HepG2 (cell line): ENCODE results near the gene DRAP1. TPM values are rescaled to one million over a fixed set of nuclear protein-coding genes. Genes with fewer than 3 reads are reported as not detected.

Experiments
- CAMTA2 ChIP-seq: sonication (generic); formaldehyde crosslinking; IDR thresholded peaks from 2 replicates; pipeline ENCODE4 v1.4.0; 2020; ENCODE audit warnings: mild to moderate bottlenecking, missing genetic modification reagents, borderline replicate concordance
- CREM ChIP-seq, 2 experiments: sonication (generic) in 1 of 2; formaldehyde crosslinking in 1 of 2; IDR thresholded peaks; 2 replicates each; pipeline versions ENCODE4 v1.4.0 to v1.6.1; 2016 to 2020; ENCODE audit warnings: antibody characterized with exemption in 1 of 2, mild to moderate bottlenecking in 1 of 2, missing genetic modification reagents in 1 of 2
- HMG20A ChIP-seq: IDR thresholded peaks from 2 replicates; pipeline ENCODE4 v1.6.1; 2016; ENCODE audit warnings: borderline replicate concordance
- MXD3 ChIP-seq: IDR thresholded peaks from 2 replicates; pipeline ENCODE4 v1.6.1; 2016; ENCODE audit warnings: mild to moderate bottlenecking, missing biosample characterization, missing genetic modification reagents
- PITX1 ChIP-seq: sonication (generic); formaldehyde crosslinking; IDR thresholded peaks from 2 replicates; pipeline ENCODE4 v1.5.1; 2020; ENCODE audit warnings: mild to moderate bottlenecking, missing genetic modification reagents
- ZFP62 ChIP-seq: sonication (generic); formaldehyde crosslinking; IDR thresholded peaks from 2 replicates; pipeline ENCODE4 v1.4.0; 2020; ENCODE audit warnings: missing genetic modification reagents
- ZNF235 ChIP-seq: sonication (generic); formaldehyde crosslinking; IDR thresholded peaks from 2 replicates; pipeline ENCODE4 v1.8.1; 2023; ENCODE audit warnings: mild to moderate bottlenecking, missing genetic modification reagents, borderline replicate concordance
- ZNF766 ChIP-seq: sonication (generic); formaldehyde crosslinking; IDR thresholded peaks from 2 replicates; pipeline ENCODE4 v1.5.0; 2020; ENCODE audit warnings: missing genetic modification reagents, borderline replicate concordance
- ZNF776 ChIP-seq: sonication (generic); formaldehyde crosslinking; IDR thresholded peaks from 2 replicates; pipeline ENCODE4 v1.4.0; 2020; ENCODE audit warnings: mild to moderate bottlenecking, missing genetic modification reagents
- ZNF781 ChIP-seq: sonication (generic); formaldehyde crosslinking; IDR thresholded peaks from 2 replicates; pipeline ENCODE4 v1.5.1; 2020; ENCODE audit warnings: borderline replicate concordance, mild to moderate bottlenecking, missing genetic modification reagents; ENCODE audit errors: not compliant biosample characterization
- ZNF891 ChIP-seq: sonication (generic); formaldehyde crosslinking; IDR thresholded peaks from 2 replicates; pipeline ENCODE4 v1.5.0; 2020; ENCODE audit warnings: mild to moderate bottlenecking, missing genetic modification reagents
- polyA plus RNA-seq, 8 experiments: library from polyadenylated mRNA; depleted of rRNA in 3 of 8; stranded (reverse) in 7 of 8; unstranded in 1 of 8; fragments of >200 nt; fragmentation: Illumina TruSeq in 4 of 8; extraction: Trizol in 4 of 8; gene quantifications; 2 replicates each; pipeline versions ENCODE4 v1.2.1 to v1.2.3, GENCODE V29; 2011 to 2016; ENCODE audit warnings: low read depth in 4 of 8, missing spikeins in 1 of 8, mixed read lengths in 1 of 8; ENCODE audit not compliant: insufficient read depth in 1 of 8
- total RNA-seq, 5 experiments: library from RNA; depleted of rRNA; stranded (reverse); fragments of >200 nt; fragmentation: Illumina TruSeq; extraction: Trizol; gene quantifications; 2 replicates each; pipeline ENCODE4 v1.2.3, GENCODE V29; 2016; ENCODE audit warnings: low read depth in 1 of 5
- TF ChIP-seq, protein P1 (sequence below): sonication (generic); formaldehyde crosslinking; conservative IDR thresholded peaks from 2 replicates; pipeline ENCODE4 v1.4.0; 2020; ENCODE audit warnings: missing genetic modification reagents
- TF ChIP-seq, protein P2 (sequence below), 2 experiments: fragments of 450-650 bp in 1 of 2; sonication (generic) in 1 of 2; formaldehyde crosslinking in 1 of 2; IDR thresholded peaks; 2 replicates each; pipeline versions ENCODE4 v1.6.1 to v1.8.0; 2016 to 2022; ENCODE audit warnings: antibody characterized with exemption in 1 of 2, mild to moderate bottlenecking in 1 of 2, missing genetic modification reagents in 1 of 2
- TF ChIP-seq, protein P3 (sequence below): sonication (generic); formaldehyde crosslinking; IDR thresholded peaks from 2 replicates; pipeline ENCODE4 v1.5.0; 2020; ENCODE audit warnings: mild to moderate bottlenecking, missing genetic modification reagents

Gene DRAP1
- total and polyA plus RNA-seq, 2 of the 13 experiments (the other 11 are each of a cell fraction or from before 2014, with no cell fraction given) = 46.8 to 52.3 TPM

DNA sequence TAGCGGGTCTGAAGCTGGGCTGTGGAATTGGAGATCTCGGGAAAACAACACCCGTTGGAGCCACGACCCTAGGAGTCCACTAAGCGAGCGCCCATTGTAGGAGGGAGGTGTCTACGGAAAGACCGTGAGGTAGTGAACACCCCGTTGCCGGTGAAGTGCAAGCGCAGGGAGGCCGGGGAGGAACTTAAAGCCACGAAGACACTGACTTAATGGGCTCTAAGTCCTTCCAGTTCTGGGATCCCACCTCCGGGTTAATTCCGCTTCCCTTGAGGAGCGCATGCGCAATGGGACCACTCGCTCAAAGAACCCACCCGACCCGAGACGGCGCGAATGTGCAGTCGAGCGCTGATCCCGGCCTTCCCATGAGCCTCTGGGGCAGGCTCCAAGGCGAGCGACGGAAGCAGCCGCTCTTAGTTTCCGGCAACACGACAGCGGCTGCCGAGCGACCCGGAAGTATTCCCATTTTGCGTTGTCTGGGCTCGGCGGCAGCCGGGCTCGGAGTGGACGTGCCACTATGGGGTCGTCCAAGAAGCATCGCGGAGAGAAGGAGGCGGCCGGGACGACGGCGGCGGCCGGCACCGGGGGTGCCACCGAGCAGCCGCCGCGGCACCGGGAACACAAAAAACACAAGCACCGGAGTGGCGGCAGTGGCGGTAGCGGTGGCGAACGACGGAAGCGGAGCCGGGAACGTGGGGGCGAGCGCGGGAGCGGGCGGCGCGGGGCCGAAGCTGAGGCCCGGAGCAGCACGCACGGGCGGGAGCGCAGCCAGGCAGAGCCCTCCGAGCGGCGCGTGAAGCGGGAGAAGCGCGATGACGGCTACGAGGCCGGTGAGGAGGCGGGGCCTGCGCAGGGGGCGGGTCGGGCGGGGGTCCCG is 42.3 kb downstream of the DRAP1 start, which contains the start of gene SART1 (continued):
- TF ChIP-seq ZNF781 (CRISPR knock-in tag) = no peak
- TF ChIP-seq ZFP62 (CRISPR knock-in tag) = no peak
- TF ChIP-seq CAMTA2 (CRISPR knock-in tag) = 0 out of 2 replicates have a peak, but pooled peaks have one; percentile 74
- peak; percentile 51; the same call in 1 of the 2 replicates for TF ChIP-seq PITX1
- TF ChIP-seq, protein P1, sequence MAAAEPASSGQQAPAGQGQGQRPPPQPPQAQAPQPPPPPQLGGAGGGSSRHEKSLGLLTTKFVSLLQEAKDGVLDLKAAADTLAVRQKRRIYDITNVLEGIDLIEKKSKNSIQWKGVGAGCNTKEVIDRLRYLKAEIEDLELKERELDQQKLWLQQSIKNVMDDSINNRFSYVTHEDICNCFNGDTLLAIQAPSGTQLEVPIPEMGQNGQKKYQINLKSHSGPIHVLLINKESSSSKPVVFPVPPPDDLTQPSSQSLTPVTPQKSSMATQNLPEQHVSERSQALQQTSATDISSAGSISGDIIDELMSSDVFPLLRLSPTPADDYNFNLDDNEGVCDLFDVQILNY (CRISPR knock-in tag) = peak; percentile 50; the same call in 1 of the 2 replicates
- no peak for TF ChIP-seq HMG20A (CRISPR knock-in tag)
- peak; percentile 85 for TF ChIP-seq ZNF776 (CRISPR knock-in tag)
- peak; percentile 90 for TF ChIP-seq CREM (IDR thresholded peaks at IDR 0.05)
- TF ChIP-seq CREM (CRISPR knock-in tag; IDR thresholded peaks at IDR 0.05) = no peak
- peak; percentile 76; the same call in 1 of the 2 replicates for TF ChIP-seq ZNF766 (CRISPR knock-in tag)
- TF ChIP-seq MXD3 (CRISPR knock-in tag) = peak; percentile 43; the same call in 1 of the 2 replicates
- TF ChIP-seq, protein P2, sequence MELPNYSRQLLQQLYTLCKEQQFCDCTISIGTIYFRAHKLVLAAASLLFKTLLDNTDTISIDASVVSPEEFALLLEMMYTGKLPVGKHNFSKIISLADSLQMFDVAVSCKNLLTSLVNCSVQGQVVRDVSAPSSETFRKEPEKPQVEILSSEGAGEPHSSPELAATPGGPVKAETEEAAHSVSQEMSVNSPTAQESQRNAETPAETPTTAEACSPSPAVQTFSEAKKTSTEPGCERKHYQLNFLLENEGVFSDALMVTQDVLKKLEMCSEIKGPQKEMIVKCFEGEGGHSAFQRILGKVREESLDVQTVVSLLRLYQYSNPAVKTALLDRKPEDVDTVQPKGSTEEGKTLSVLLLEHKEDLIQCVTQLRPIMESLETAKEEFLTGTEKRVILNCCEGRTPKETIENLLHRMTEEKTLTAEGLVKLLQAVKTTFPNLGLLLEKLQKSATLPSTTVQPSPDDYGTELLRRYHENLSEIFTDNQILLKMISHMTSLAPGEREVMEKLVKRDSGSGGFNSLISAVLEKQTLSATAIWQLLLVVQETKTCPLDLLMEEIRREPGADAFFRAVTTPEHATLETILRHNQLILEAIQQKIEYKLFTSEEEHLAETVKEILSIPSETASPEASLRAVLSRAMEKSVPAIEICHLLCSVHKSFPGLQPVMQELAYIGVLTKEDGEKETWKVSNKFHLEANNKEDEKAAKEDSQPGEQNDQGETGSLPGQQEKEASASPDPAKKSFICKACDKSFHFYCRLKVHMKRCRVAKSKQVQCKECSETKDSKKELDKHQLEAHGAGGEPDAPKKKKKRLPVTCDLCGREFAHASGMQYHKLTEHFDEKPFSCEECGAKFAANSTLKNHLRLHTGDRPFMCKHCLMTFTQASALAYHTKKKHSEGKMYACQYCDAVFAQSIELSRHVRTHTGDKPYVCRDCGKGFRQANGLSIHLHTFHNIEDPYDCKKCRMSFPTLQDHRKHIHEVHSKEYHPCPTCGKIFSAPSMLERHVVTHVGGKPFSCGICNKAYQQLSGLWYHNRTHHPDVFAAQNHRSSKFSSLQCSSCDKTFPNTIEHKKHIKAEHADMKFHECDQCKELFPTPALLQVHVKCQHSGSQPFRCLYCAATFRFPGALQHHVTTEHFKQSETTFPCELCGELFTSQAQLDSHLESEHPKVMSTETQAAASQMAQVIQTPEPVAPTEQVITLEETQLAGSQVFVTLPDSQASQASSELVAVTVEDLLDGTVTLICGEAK (IDR thresholded peaks at IDR 0.05) = peak; percentile 77
- TF ChIP-seq, protein P2 (CRISPR knock-in tag; IDR thresholded peaks at IDR 0.05) = peak; percentile 86
- no peak for TF ChIP-seq ZNF235
- TF ChIP-seq, protein P3, sequence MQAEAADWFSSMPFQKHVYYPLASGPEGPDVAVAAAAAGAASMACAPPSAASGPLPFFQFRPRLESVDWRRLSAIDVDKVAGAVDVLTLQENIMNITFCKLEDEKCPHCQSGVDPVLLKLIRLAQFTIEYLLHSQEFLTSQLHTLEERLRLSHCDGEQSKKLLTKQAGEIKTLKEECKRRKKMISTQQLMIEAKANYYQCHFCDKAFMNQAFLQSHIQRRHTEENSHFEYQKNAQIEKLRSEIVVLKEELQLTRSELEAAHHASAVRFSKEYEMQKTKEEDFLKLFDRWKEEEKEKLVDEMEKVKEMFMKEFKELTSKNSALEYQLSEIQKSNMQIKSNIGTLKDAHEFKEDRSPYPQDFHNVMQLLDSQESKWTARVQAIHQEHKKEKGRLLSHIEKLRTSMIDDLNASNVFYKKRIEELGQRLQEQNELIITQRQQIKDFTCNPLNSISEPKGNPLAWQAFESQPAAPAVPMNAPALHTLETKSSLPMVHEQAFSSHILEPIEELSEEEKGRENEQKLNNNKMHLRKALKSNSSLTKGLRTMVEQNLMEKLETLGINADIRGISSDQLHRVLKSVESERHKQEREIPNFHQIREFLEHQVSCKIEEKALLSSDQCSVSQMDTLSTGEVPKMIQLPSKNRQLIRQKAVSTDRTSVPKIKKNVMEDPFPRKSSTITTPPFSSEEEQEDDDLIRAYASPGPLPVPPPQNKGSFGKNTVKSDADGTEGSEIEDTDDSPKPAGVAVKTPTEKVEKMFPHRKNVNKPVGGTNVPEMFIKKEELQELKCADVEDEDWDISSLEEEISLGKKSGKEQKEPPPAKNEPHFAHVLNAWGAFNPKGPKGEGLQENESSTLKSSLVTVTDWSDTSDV (CRISPR knock-in tag) = no peak
- TF ChIP-seq ZNF891 (CRISPR knock-in tag) = no peak
